K562 (cell line): ENCODE data around the gene CAMK2A. TPM values are rescaled to one million over a fixed set of nuclear protein-coding genes. Genes with fewer than 3 reads are reported as not detected.

Experiments
- ATAC-seq: fragments of 200-7000 bp; cut with Tn5 transposase; 3 replicates; pipeline ENCODE4 v1.9.1; 2020; ENCODE audit warnings: moderate library complexity
- BruUV-seq: library from RNA; stranded (reverse); fragments of 400-500 nt; replicated peaks from 2 replicates; lab custom pipeline; 2021; lab: Mats Ljungman, UMichigan
- CTCF ChIA-PET: fragments of 300-600 bp; formaldehyde crosslinking; extraction: SDS; loops from one replicate; lab custom pipeline; 2021; ENCODE audit warnings: low intra/inter-chr PET ratio; lab: Yijun Ruan, JAX
- POLR2A ChIA-PET: fragments of 300-600, 350-650 bp; sonication (Branson Sonifier 250); formaldehyde crosslinking; extraction: SDS; loops from one replicate; lab custom pipeline; 2021; ENCODE audit warnings: antibody characterized with exemption, inconsistent platforms; lab: Yijun Ruan, JAX
- DNase-seq, 4 experiments: peaks; one replicate each; pipeline versions ENCODE4 v3.0.0 to v3.0.0-alpha.2; 2011 to 2018; ENCODE audit warnings: low spot score in 3 of 4, mixed read lengths in 3 of 4; ENCODE audit errors: extremely low read depth in 1 of 4
- FAIRE-seq: peaks from 2 replicates; lab custom pipeline; 2011; peaks lifted over from hg19 to GRCh38; lab: Jason Lieb, UNC
- H2AFZ ChIP-seq: 2 replicates; pipeline ENCODE4 v1.6.0; 2011; ENCODE audit warnings: low read depth, low read length, control low read depth, inconsistent platforms
- H3K27ac ChIP-seq: fragments of 200-600 bp; 3 replicates; pipeline ENCODE4 v1.8.0; 2011; ENCODE audit warnings: low read depth, mild to moderate bottlenecking, control low read depth, inconsistent platforms, low read length, moderate library complexity, mixed read lengths; ENCODE audit errors: extremely low read depth
- H3K27me3 ChIP-seq, 2 experiments: fragments of 300-600 bp in 1 of 2; 2 replicates in 1 of 2; 3 replicates in 1 of 2; pipeline versions ENCODE4 v1.6.0 to v1.8.0; 2011; ENCODE audit warnings: inconsistent platforms in 2 of 2, low read length in 2 of 2, mild to moderate bottlenecking in 1 of 2, mixed read lengths in 1 of 2, moderate library complexity in 1 of 2; ENCODE audit not compliant: control insufficient read depth in 2 of 2, insufficient read depth in 2 of 2
- H3K36me3 ChIP-seq: fragments of 300-600 bp; 3 replicates; pipeline ENCODE4 v1.8.0; 2011; ENCODE audit warnings: mild to moderate bottlenecking, low read length, inconsistent platforms; ENCODE audit not compliant: control insufficient read depth, insufficient read depth
- H3K4me1 ChIP-seq, 2 experiments: fragments of 200-600 bp in 1 of 2; replicated peaks in 1 of 2; 2 replicates in 1 of 2; 3 replicates in 1 of 2; pipeline versions ENCODE4 v1.5.1 to v1.8.0; 2011; ENCODE audit warnings: inconsistent platforms in 2 of 2, low read length in 2 of 2, mild to moderate bottlenecking in 1 of 2, mixed read lengths in 1 of 2, moderate library complexity in 1 of 2; ENCODE audit not compliant: control insufficient read depth in 2 of 2, insufficient read depth in 2 of 2
- H3K4me2 ChIP-seq: 2 replicates; pipeline ENCODE4 v1.6.1; 2011; ENCODE audit warnings: low read length, control low read depth, inconsistent platforms, mixed read lengths; ENCODE audit not compliant: insufficient read depth
- H3K4me3 ChIP-seq: fragments of 200-600 bp; sonication (generic), shearing (Covaris generic); 2 replicates; pipeline ENCODE4 v1.5.1; 2016; ENCODE audit warnings: control low read depth, inconsistent platforms
- H3K79me2 ChIP-seq: fragments of 200-600 bp; 3 replicates; pipeline ENCODE4 v1.8.0; 2011; ENCODE audit warnings: low read length, inconsistent platforms; ENCODE audit not compliant: control insufficient read depth, insufficient read depth
- H3K9ac ChIP-seq, 2 experiments: 2 replicates each; pipeline versions ENCODE4 v1.6.0 to v1.6.1; 2011; ENCODE audit warnings: low read depth in 2 of 2, low read length in 2 of 2, control low read depth in 1 of 2, inconsistent platforms in 1 of 2, mild to moderate bottlenecking in 1 of 2, mixed read lengths in 1 of 2; ENCODE audit not compliant: insufficient read depth in 1 of 2
- H3K9me1 ChIP-seq: one replicate; pipeline ENCODE4 v1.6.0; 2011; ENCODE audit warnings: inconsistent platforms, mild to moderate bottlenecking, low read length, moderate library complexity; ENCODE audit not compliant: control insufficient read depth, insufficient read depth
- H3K9me3 ChIP-seq: replicated peaks from 2 replicates; pipeline ENCODE4 v1.5.1; 2011; ENCODE audit warnings: low read depth, low read length, inconsistent platforms; ENCODE audit not compliant: control insufficient read depth, insufficient read depth
- H4K20me1 ChIP-seq: replicated peaks from 2 replicates; pipeline ENCODE4 v1.6.1; 2011; ENCODE audit warnings: low read length, inconsistent platforms, mixed read lengths; ENCODE audit not compliant: control insufficient read depth, insufficient read depth
- CBX2 ChIP-seq: fragments of 200-600 bp; sonication (generic); IDR thresholded peaks from one replicate; pipeline ENCODE4 v1.6.1; 2012; ENCODE audit warnings: mild to moderate bottlenecking, low read length, inconsistent platforms; ENCODE audit not compliant: insufficient read depth, poor library complexity, severe bottlenecking
- HEY1 ChIP-seq: fragments of 250-450 bp; sonication (Bioruptor Pico); IDR thresholded peaks from 2 replicates; pipeline ENCODE4 v1.5.0; 2020; ENCODE audit warnings: mild to moderate bottlenecking, moderate library complexity, borderline replicate concordance
- HNRNPLL ChIP-seq: fragments of 200-400 bp; formaldehyde crosslinking; IDR thresholded peaks from 2 replicates; pipeline ENCODE4 v1.6.1; 2017; ENCODE audit warnings: low read length, low read depth, mild to moderate bottlenecking; ENCODE audit not compliant: poor library complexity, severe bottlenecking
- MED1 ChIP-seq: sonication (generic); formaldehyde crosslinking; IDR thresholded peaks from 2 replicates; pipeline ENCODE4 v1.8.1; 2023; ENCODE audit warnings: missing genetic modification reagents, borderline replicate concordance
- PHB ChIP-seq: fragments of 250-450 bp; sonication (Bioruptor Pico); IDR thresholded peaks from 2 replicates; pipeline ENCODE4 v1.5.0; 2021
- POLR2AphosphoS2 ChIP-seq: IDR thresholded peaks from 2 replicates; pipeline ENCODE4 v1.6.1; 2012; ENCODE audit warnings: low read length, improper control_type of control experiment
- RHOXF2B ChIP-seq: fragments of 250-450 bp; sonication (Bioruptor Pico); conservative IDR thresholded peaks from 2 replicates; pipeline ENCODE4 v1.5.1; 2021
- SAP30 ChIP-seq: fragments of 200-600 bp; sonication (generic); IDR thresholded peaks from 2 replicates; pipeline ENCODE4 v1.6.1; 2012; ENCODE audit warnings: borderline replicate concordance, low read depth, mild to moderate bottlenecking, moderate library complexity, low read length, control low read depth, inconsistent platforms; ENCODE audit not compliant: insufficient read depth, poor library complexity, severe bottlenecking
- TCF3 ChIP-seq: sonication (generic); formaldehyde crosslinking; IDR thresholded peaks from 2 replicates; pipeline ENCODE4 v1.4.0; 2020; ENCODE audit warnings: mild to moderate bottlenecking, missing genetic modification reagents
- XRCC5 ChIP-seq: fragments of 200-400 bp; formaldehyde crosslinking; IDR thresholded peaks from 2 replicates; pipeline ENCODE4 v1.6.1; 2017; ENCODE audit warnings: low read depth, mild to moderate bottlenecking, low read length
- ZBTB1 ChIP-seq: sonication (generic); formaldehyde crosslinking; IDR thresholded peaks from 2 replicates; pipeline ENCODE4 v1.8.1; 2023; ENCODE audit warnings: missing genetic modification reagents, low read depth, mild to moderate bottlenecking, borderline replicate concordance
- ZEB2 ChIP-seq: fragments of 450-650 bp; IDR thresholded peaks from 2 replicates; pipeline ENCODE4 v1.6.1; 2016
- ZKSCAN3 ChIP-seq: fragments of 250-450 bp; sonication (Bioruptor Pico); IDR thresholded peaks from 2 replicates; pipeline ENCODE4 v1.4.0; 2020
- ZNF655 ChIP-seq: fragments of 250-450 bp; sonication (Bioruptor Pico); IDR thresholded peaks from 2 replicates; pipeline ENCODE4 v1.5.0; 2021
- ZNF707 ChIP-seq: fragments of 250-450 bp; sonication (Bioruptor Pico); conservative IDR thresholded peaks from 2 replicates; pipeline ENCODE4 v1.8.0; 2022; ENCODE audit warnings: inconsistent platforms, mild to moderate bottlenecking, moderate library complexity
- WGBS: fragments of 100-300 bp; shearing (Covaris generic); methylation state at CpG from one replicate; pipeline ENCODE4 v1.1.6; 2016; ENCODE audit warnings: low coverage, mixed read lengths; ENCODE audit not compliant: insufficient coverage; ENCODE audit errors: missing lambda C conversion rate; 5-methylcytosine and 5-hydroxymethylcytosine counted together
- in situ Hi-C: fragments of 300-500 bp; cut with MboI; formaldehyde crosslinking; loops from 4 replicates; pipeline ENCODE4 v1.15.0; 2018; ENCODE audit warnings: inconsistent platforms, mixed read lengths
- intact Hi-C: fragments of 100-400 bp; cut with micrococcal nuclease; formaldehyde crosslinking; loops from 2 replicates; pipeline ENCODE4 v1.14.2; 2022
- polyA plus RNA-seq, 8 experiments: library from polyadenylated mRNA; depleted of rRNA in 4 of 8; stranded (reverse) in 5 of 8; unstranded in 3 of 8; fragments of >200 nt; fragmentation: Nextera tagmentation in 2 of 8; fragmentation: Illumina TruSeq in 1 of 8; extraction: Ambion mirVana in 2 of 8; extraction: Trizol in 1 of 8; gene quantifications; 2 replicates each; pipeline versions ENCODE4 v1.2.1 to v1.2.3, GENCODE V29; 2011 to 2014; ENCODE audit warnings: inconsistent platforms in 1 of 8, missing spikeins in 1 of 8
- total RNA-seq, 7 experiments: library from RNA; depleted of rRNA in 6 of 7; stranded (reverse); fragments of >200 nt in 6 of 7; fragmentation: Illumina TruSeq in 2 of 7; extraction: Trizol in 2 of 7; gene quantifications; 2 replicates each; pipeline versions ENCODE4 v1.2.1 to v1.2.3, GENCODE V29; 2011 to 2021; ENCODE audit warnings: low replicate concordance in 1 of 7

Gene CAMK2A
- total and polyA plus RNA-seq, 9 of the 15 experiments (the other 6 are each of a cell fraction or from before 2014, with no cell fraction given) = 0.01 to 0.18 (median 0.04) TPM; not detected in 6

- no peak for FAIRE-seq
- TF ChIP-seq ZNF707 = no peak
- TF ChIP-seq TCF3 (CRISPR knock-in tag) = no peak
- TF ChIP-seq PHB (CRISPR knock-in tag) = no peak
- TF ChIP-seq ZNF655 (CRISPR knock-in tag) = no peak
- no peak for TF ChIP-seq XRCC5
- no peak for TF ChIP-seq SAP30
- no peak for TF ChIP-seq ZEB2
- TF ChIP-seq MED1 (CRISPR knock-in tag) = no peak
- no peak for TF ChIP-seq HEY1
- no peak for TF ChIP-seq ZBTB1 (CRISPR knock-in tag)
- no peak for TF ChIP-seq CBX2
- no peak for TF ChIP-seq HNRNPLL
- no peak for TF ChIP-seq POLR2AphosphoS2
- TF ChIP-seq RHOXF2B (CRISPR knock-in tag) = no peak
- no peak for TF ChIP-seq ZKSCAN3
- TF ChIP-seq, all 486 proteins: peak for 0
- H3K36me3 ChIP-seq = no peaks in the 10 kb centered on the region
- WGBS = 17% methylated on average over 5 of the region's 5 CpGs
- intact Hi-C loops = no loop called here
- no peak overlapping the region for H3K4me2 ChIP-seq
- BruUV-seq = no TSS peak
- no peak overlapping the region for H3K4me3 ChIP-seq
- ATAC-seq (no peak), DNase-seq (no peak)
- H3K9ac ChIP-seq = no peak overlapping the region
- no peak overlapping the region for H3K27ac ChIP-seq
- no peaks in the 10 kb centered on the region; the same call in 1 of the 2 replicates for H4K20me1 ChIP-seq
- no peaks in the 10 kb centered on the region for H3K4me1 ChIP-seq
- H3K79me2 ChIP-seq = no peaks in the 10 kb centered on the region
- CTCF ChIA-PET = no interaction called here
- peaks cover 7 to 26% of the 10 kb centered on the region in 2 experiments; a peak in 3 of 5 replicates for H3K27me3 ChIP-seq
- no peaks in the 10 kb centered on the region for H3K9me1 ChIP-seq
- no peak overlapping the region for H2AFZ ChIP-seq
- POLR2A ChIA-PET = interaction anchor here (0.9 kb wide), 1 partner anchor 9 kb away, joined by 3 read pairs; no protein-coding TSS in a partner anchor
- in situ Hi-C loops = no loop called here
- H3K9me3 ChIP-seq = no peaks in the 10 kb centered on the region
Observed at GRCh38 chr5:150234576-150235499, 54.7 kb downstream of the CAMK2A start.
